GM10266 (cell line): ENCODE measurements around the gene ICA1.

Experiments used
- DNase-seq: peaks from one replicate; pipeline ENCODE4 v3.0.0; 2012; ENCODE audit errors: extremely low spot score
- CTCF ChIP-seq: IDR thresholded peaks from 2 replicates; pipeline ENCODE4 v1.5.1; 2012; ENCODE audit warnings: mild to moderate bottlenecking, low read depth; ENCODE audit not compliant: control insufficient read depth, insufficient read depth; ENCODE audit errors: missing control alignments

ICA1 gene

GRCh38 chr7:8129318-8129659 is 132.7 kb downstream of the ICA1 start:
- no peak for TF ChIP-seq CTCF
- DNase-seq = peak; percentile 29

- no peak for TF ChIP-seq CTCF
Observed at GRCh38 chr7:8128449-8129317, 133.3 kb downstream of the ICA1 start.

GRCh38 chr7:8126601-8127167 is 135.3 kb downstream of the ICA1 start:
- no peak for DNase-seq
- no peak for TF ChIP-seq CTCF

More at GRCh38 chr7:8128449-8129317, 133.3 kb downstream of the ICA1 start:
- no peak for DNase-seq

GRCh38 chr7:8125680-8126444 is 136.1 kb downstream of the ICA1 start:
- DNase-seq = peak; percentile 45
- TF ChIP-seq CTCF = no peak

- no peak for DNase-seq
- no peak for TF ChIP-seq CTCF
Observed at GRCh38 chr7:8121243-8121642, 140.7 kb downstream of the ICA1 start.

- TF ChIP-seq CTCF = no peak
- DNase-seq = no peak
Observed at GRCh38 chr7:8120390-8121058, 141.4 kb downstream of the ICA1 start.

GRCh38 chr7:8119262-8119661 is 142.7 kb downstream of the ICA1 start:
- no peak for TF ChIP-seq CTCF
- no peak for DNase-seq
